ENCODE data around the gene ZNF280A.

ZNF280A gene

DNA sequence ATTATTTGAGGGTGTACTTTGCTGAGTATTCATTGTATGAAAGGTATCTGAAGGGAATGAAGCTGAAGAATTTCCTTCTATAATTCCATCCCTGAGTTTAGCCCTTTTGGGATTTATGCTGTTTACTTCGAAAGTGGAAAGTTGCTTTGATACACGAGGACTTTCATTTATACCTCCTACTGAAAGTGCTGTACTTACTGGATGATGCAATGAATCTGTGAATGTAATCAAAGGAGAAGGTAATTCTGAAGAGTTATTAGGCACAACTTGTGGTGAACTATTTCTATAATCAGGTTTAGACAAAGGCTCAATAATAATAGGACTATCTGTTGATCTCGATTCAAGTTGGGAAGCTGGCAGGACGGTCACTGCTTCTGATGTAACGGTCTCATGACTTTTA is 31.3 kb downstream of the ZNF280A start:
- no peak overlapping the region for H3K27ac ChIP-seq (replicated peaks)
- no peaks in the 10 kb centered on the region for H3K27me3 ChIP-seq (ENCODE audit: insufficient read depth, poor library complexity, severe bottlenecking)
- H3K4me3 ChIP-seq (replicated peaks; ENCODE audit: insufficient read depth, low read length) = no peak overlapping the region
- TF ChIP-seq CTCF (IDR thresholded peaks at IDR 0.05; ENCODE audit: insufficient read depth, low read length) = no peak
- no peak for TF ChIP-seq POLR2AphosphoS5 (IDR thresholded peaks at IDR 0.05; ENCODE audit: low read depth)
- TF ChIP-seq GABPA (IDR thresholded peaks at IDR 0.05; ENCODE audit: low read depth) = no peak
- TF ChIP-seq, protein P1, sequence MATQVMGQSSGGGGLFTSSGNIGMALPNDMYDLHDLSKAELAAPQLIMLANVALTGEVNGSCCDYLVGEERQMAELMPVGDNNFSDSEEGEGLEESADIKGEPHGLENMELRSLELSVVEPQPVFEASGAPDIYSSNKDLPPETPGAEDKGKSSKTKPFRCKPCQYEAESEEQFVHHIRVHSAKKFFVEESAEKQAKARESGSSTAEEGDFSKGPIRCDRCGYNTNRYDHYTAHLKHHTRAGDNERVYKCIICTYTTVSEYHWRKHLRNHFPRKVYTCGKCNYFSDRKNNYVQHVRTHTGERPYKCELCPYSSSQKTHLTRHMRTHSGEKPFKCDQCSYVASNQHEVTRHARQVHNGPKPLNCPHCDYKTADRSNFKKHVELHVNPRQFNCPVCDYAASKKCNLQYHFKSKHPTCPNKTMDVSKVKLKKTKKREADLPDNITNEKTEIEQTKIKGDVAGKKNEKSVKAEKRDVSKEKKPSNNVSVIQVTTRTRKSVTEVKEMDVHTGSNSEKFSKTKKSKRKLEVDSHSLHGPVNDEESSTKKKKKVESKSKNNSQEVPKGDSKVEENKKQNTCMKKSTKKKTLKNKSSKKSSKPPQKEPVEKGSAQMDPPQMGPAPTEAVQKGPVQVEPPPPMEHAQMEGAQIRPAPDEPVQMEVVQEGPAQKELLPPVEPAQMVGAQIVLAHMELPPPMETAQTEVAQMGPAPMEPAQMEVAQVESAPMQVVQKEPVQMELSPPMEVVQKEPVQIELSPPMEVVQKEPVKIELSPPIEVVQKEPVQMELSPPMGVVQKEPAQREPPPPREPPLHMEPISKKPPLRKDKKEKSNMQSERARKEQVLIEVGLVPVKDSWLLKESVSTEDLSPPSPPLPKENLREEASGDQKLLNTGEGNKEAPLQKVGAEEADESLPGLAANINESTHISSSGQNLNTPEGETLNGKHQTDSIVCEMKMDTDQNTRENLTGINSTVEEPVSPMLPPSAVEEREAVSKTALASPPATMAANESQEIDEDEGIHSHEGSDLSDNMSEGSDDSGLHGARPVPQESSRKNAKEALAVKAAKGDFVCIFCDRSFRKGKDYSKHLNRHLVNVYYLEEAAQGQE (IDR thresholded peaks at IDR 0.05; ENCODE audit: insufficient replicate concordance, low read depth) = no peak
- no peak for TF ChIP-seq SPI1 (IDR thresholded peaks at IDR 0.05; ENCODE audit: borderline replicate concordance, low read depth)
- DNase-seq (ENCODE audit: low read depth in 1 of 2, low spot score in 1 of 2) = no peak

- Histone ChIP-seq H3K27ac (replicated peaks) (no peak overlapping the region), H3K27me3 (ENCODE audit: insufficient read depth, poor library complexity, severe bottlenecking) (no peaks in the 10 kb centered on the region), H3K4me3 (replicated peaks; ENCODE audit: insufficient read depth, low read length) (no peak overlapping the region)
- no peak for DNase-seq (ENCODE audit: low read depth in 1 of 2, low spot score in 1 of 2)
- TF ChIP-seq SPI1 (IDR thresholded peaks at IDR 0.05; ENCODE audit: borderline replicate concordance, low read depth) (no peak), GABPA (IDR thresholded peaks at IDR 0.05; ENCODE audit: low read depth) (no peak)
These were observed 32.0 kb downstream of the ZNF280A start for GRCh38 chr22:22487869-22488597.

DNA sequence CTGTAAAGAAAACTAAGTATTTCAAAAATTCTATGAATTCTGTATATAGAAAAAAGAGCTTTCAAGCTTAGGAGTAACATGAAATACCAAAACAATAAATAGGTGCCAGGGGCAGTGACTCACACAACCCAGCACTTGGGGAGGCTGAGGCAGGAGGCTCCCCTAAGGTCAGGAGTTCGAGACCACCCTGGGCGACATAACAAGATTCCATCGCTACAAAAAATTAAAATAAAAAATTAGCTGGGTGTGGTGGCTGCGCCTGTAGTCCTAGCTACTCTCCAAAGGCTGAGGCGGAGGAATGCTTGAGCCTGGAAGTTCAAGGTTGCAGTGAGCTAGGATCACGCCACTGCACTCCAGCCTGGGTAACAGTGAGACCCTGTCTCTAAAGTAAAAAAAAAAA is 33.0 kb downstream of the ZNF280A start:
- no peak overlapping the region for H3K4me3 ChIP-seq (replicated peaks; ENCODE audit: insufficient read depth, low read length)
- DNase-seq (ENCODE audit: low read depth in 1 of 2, low spot score in 1 of 2) = no peak
- H3K27ac ChIP-seq (replicated peaks) = no peak overlapping the region
- H3K27me3 ChIP-seq (ENCODE audit: insufficient read depth, poor library complexity, severe bottlenecking) = no peaks in the 10 kb centered on the region
- TF ChIP-seq, protein P1 (IDR thresholded peaks at IDR 0.05; ENCODE audit: insufficient replicate concordance, low read depth) = no peak
- TF ChIP-seq GABPA (IDR thresholded peaks at IDR 0.05; ENCODE audit: low read depth) (no peak), SPI1 (IDR thresholded peaks at IDR 0.05; ENCODE audit: borderline replicate concordance, low read depth) (no peak), CTCF (IDR thresholded peaks at IDR 0.05; ENCODE audit: insufficient read depth, low read length) (no peak)

GRCh38 chr22:22486132-22486899 is 33.8 kb downstream of the ZNF280A start:
- Histone ChIP-seq H3K4me3 (replicated peaks; ENCODE audit: insufficient read depth, low read length) (no peak overlapping the region), H3K27ac (replicated peaks) (no peak overlapping the region), H3K27me3 (ENCODE audit: insufficient read depth, poor library complexity, severe bottlenecking) (no peaks in the 10 kb centered on the region)
- TF ChIP-seq CTCF (IDR thresholded peaks at IDR 0.05; ENCODE audit: insufficient read depth, low read length) (no peak), SPI1 (IDR thresholded peaks at IDR 0.05; ENCODE audit: borderline replicate concordance, low read depth) (no peak), POLR2AphosphoS5 (IDR thresholded peaks at IDR 0.05; ENCODE audit: low read depth) (no peak), GABPA (IDR thresholded peaks at IDR 0.05; ENCODE audit: low read depth) (no peak)
- TF ChIP-seq, protein P1 (IDR thresholded peaks at IDR 0.05; ENCODE audit: insufficient replicate concordance, low read depth) = no peak
- DNase-seq (ENCODE audit: low read depth in 1 of 2, low spot score in 1 of 2) = no peak

Data from HL-60 (cell line).